Measurements from ENCODE around the gene CEP162. TPM values are rescaled to one million over a fixed set of nuclear protein-coding genes. Genes with fewer than 3 reads are reported as not detected.
"Not testable (repeated sequence)": the region's sequence is repeated elsewhere in the genome, so short reads cannot be mapped to it uniquely, and the experiment has no call there.

CEP162 gene
- total RNA-seq, 4 donors from 2014 or later = 3.6 to 7.1 (median 5.2) TPM

- no peak overlapping the region for H3K4me3 ChIP-seq (ENCODE audit: low read depth, poor library complexity, severe bottlenecking)
- WGBS, 2 donors = 86 to 91% methylated on average over 4 of the region's 4 CpGs
- DNase-seq (ENCODE audit: low spot score in 2 of 2) = no peak
- no peak for TF ChIP-seq POLR2A (IDR thresholded peaks at IDR 0.05)
- no peak for TF ChIP-seq CTCF (IDR thresholded peaks at IDR 0.05)
- intact Hi-C loops (cut with DNase I; ENCODE audit: low total_unique reads) = no loop called here
These were observed 50.2 kb downstream of the CEP162 start for GRCh38 chr6:84177241-84177640.

GRCh38 chr6:84172574-84172973 is 54.9 kb downstream of the CEP162 start:
- DNase-seq (ENCODE audit: low spot score in 2 of 2) = no peak

DNA sequence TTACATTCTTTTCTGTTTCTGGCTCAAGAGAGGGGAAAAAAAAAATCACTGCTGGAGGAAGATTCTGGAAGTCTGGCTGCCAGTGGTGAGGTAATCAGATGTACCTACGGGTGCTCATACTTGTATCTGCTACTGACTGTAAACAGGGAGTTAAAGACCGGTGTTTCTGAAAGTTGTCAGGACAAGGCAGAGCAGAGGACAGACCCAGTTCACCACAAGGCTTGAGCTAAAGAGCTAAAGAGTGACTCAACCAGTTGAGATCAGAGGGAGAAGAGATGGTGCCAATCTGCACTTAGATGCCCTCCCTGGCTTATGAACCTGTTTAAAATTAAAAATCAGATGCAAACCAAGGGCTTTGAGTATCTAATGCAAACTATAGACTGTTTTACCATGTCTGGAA is 55.4 kb downstream of the CEP162 start:
- 84 to 95% methylated on average over 2 of the region's 2 CpGs for WGBS, 2 donors
- TF ChIP-seq POLR2A (IDR thresholded peaks at IDR 0.05) (no peak), CTCF (IDR thresholded peaks at IDR 0.05) (no peak)
- DNase-seq (ENCODE audit: low spot score in 2 of 2) = no peak
- intact Hi-C loops (cut with DNase I; ENCODE audit: low total_unique reads) = no loop called here
- no peak overlapping the region for H3K4me3 ChIP-seq (ENCODE audit: low read depth, poor library complexity, severe bottlenecking)

More at GRCh38 chr6:84172574-84172973, 54.9 kb downstream of the CEP162 start:
- no peak overlapping the region for H3K4me3 ChIP-seq (ENCODE audit: low read depth, poor library complexity, severe bottlenecking)
- TF ChIP-seq POLR2A (IDR thresholded peaks at IDR 0.05) (no peak), CTCF (IDR thresholded peaks at IDR 0.05) (no peak)
- 84 to 90% methylated on average over 1 of the region's 1 CpG for WGBS, 2 donors
- intact Hi-C loops (cut with DNase I; ENCODE audit: low total_unique reads) = no loop called here

GRCh38 chr6:84167457-84167856 is 60.0 kb downstream of the CEP162 start:
- WGBS, 2 donors = 96 to 100% methylated on average over 1 of the region's 1 CpG
- DNase-seq (ENCODE audit: low spot score in 2 of 2) = no peak
- H3K4me3 ChIP-seq (ENCODE audit: low read depth, poor library complexity, severe bottlenecking) = no peak overlapping the region
- TF ChIP-seq POLR2A (IDR thresholded peaks at IDR 0.05) = no peak
- TF ChIP-seq CTCF (IDR thresholded peaks at IDR 0.05) = no peak
- intact Hi-C loops (cut with DNase I; ENCODE audit: low total_unique reads) = no loop called here

DNA sequence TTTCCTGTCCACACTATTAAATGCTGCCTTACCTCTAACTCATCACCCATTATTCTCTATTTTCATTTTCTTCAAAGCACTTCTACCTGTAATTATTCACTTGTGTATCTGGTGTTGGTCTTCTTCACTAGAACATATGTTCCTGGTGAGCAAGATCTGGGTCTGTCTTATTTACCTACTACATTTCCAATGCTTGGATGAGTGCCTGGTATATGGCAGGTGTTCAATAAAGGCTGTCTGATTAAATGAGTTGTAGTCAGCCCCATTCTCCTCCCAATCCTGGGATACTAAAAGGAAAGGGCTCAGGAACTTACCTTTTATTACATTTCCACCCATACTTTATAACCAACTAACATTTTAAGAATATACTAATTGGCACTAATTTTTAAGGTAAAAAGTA is 61.0 kb downstream of the CEP162 start:
- intact Hi-C loops (cut with DNase I; ENCODE audit: low total_unique reads) = no loop called here
- DNase-seq (ENCODE audit: low spot score in 2 of 2) = no peak
- TF ChIP-seq POLR2A (IDR thresholded peaks at IDR 0.05) = no peak
- no peak for TF ChIP-seq CTCF (IDR thresholded peaks at IDR 0.05)

DNA sequence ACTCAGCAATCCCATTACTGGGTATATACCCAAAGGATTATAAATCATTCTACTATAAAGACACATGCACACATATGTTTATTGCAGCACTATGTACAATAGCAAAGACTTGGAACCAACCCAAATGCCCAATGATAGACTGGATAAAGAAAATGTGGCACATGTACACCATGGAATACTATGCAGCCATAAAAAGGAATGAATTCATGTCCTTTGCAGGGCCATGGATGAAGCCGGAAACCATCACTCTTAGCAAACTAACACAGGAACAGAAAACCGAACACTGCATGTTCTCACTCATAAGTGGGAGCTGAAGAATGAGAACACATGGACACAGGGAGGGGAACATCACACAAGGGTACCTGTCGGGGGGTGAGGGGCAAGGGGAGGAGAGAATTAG is 63.1 kb downstream of the CEP162 start:
- DNase-seq (ENCODE audit: low spot score in 2 of 2); H3K4me3 ChIP-seq (ENCODE audit: low read depth, poor library complexity, severe bottlenecking): not testable (repeated sequence)
- intact Hi-C loops (cut with DNase I; ENCODE audit: low total_unique reads) = loop anchor here (5.0 kb wide), 1 partner anchor 653 kb away; no protein-coding TSS in a partner anchor
- 95 to 96% methylated on average over 3 of the region's 3 CpGs for WGBS, 2 donors

More for the DNA sequence above, 61.0 kb downstream of the CEP162 start:
- no peak overlapping the region for H3K4me3 ChIP-seq (ENCODE audit: low read depth, poor library complexity, severe bottlenecking)

All from lower leg skin (tissue), 4 donors.